Heart right ventricle (tissue), 16 donors: ENCODE measurements around the gene XPNPEP2. TPM values are rescaled to one million over a fixed set of nuclear protein-coding genes. Genes with fewer than 3 reads are reported as not detected.

Experiments used
- ATAC-seq, 8 donors: fragments of 200-7000 bp; cut with Tn5 transposase; one replicate each; pipeline ENCODE4 v1.9.1; 2020; ENCODE audit warnings: mild to moderate bottlenecking in 8 of 8, moderate library complexity in 8 of 8, moderate number of reproducible peaks in 1 of 8
- DNase-seq, 2 donors: peaks; one replicate each; pipeline ENCODE4 v3.0.0-alpha.2; 2020
- H3K27ac ChIP-seq, 10 donors: fragments of 200-600 bp; sonication (generic) in 2 of 10; one replicate each; pipeline versions ENCODE4 v1.5.0 to v1.8.0; 2020 to 2022; ENCODE audit warnings: mild to moderate bottlenecking in 3 of 10
- H3K27me3 ChIP-seq, 7 donors: fragments of 200-600 bp; one replicate each; pipeline ENCODE4 v1.8.0; 2021 to 2022; ENCODE audit warnings: mild to moderate bottlenecking in 2 of 7
- H3K36me3 ChIP-seq, 9 donors: fragments of 200-600 bp; sonication (generic) in 1 of 9; one replicate each; pipeline versions ENCODE4 v1.5.0 to v1.8.0; 2020 to 2022; ENCODE audit warnings: mild to moderate bottlenecking in 2 of 9
- H3K4me1 ChIP-seq, 9 donors: fragments of 200-600 bp; sonication (generic) in 1 of 9; one replicate each; pipeline versions ENCODE4 v1.5.0 to v1.8.0; 2020 to 2022; ENCODE audit warnings: mild to moderate bottlenecking in 4 of 9
- H3K4me3 ChIP-seq, 10 donors: fragments of 200-600 bp; sonication (generic) in 2 of 10; one replicate each; pipeline versions ENCODE4 v1.5.0 to v1.8.0; 2020 to 2022; ENCODE audit warnings: mild to moderate bottlenecking in 7 of 10, moderate library complexity in 2 of 10
- H3K9me3 ChIP-seq, 11 donors: fragments of 200-600 bp in 10 of 11; sonication (generic) in 2 of 11; one replicate each; pipeline versions ENCODE4 v1.5.0 to v1.8.0; 2013 to 2022; ENCODE audit warnings: mild to moderate bottlenecking in 2 of 11, control low read depth in 1 of 11, moderate library complexity in 1 of 11
- CTCF ChIP-seq, 9 donors: fragments of 200-600 bp; sonication (generic) in 2 of 9; IDR thresholded peaks; one replicate each; pipeline versions ENCODE4 v1.5.0 to v1.8.0; 2021 to 2022; ENCODE audit warnings: antibody characterized with exemption in 9 of 9, mild to moderate bottlenecking in 5 of 9, moderate library complexity in 1 of 9
- WGBS, 2 donors: extraction: QIAGEN DNeasy Blood & Tissue Kit; methylation state at CpG; one replicate each; pipeline ENCODE4 v1.1.7; 2013; ENCODE audit warnings: inconsistent platforms in 1 of 2; 5-methylcytosine and 5-hydroxymethylcytosine counted together
- intact Hi-C, 10 donors: fragments of 100-400 bp; cut with DNase I; formaldehyde crosslinking; loops; one replicate each; pipeline versions ENCODE4 v1.11.1 to v1.14.2; 2022
- polyA plus RNA-seq, 2 donors: library from polyadenylated mRNA; stranded (reverse); fragments of 200-250 nt; gene quantifications; one replicate each; pipeline ENCODE4 v1.2.3, GENCODE V29; 2013
- total RNA-seq, 10 donors: library from RNA; stranded (reverse); fragmentation: NEBNext Ultra II Directional in 3 of 10; extraction: Animal tissue kit (Norgen Biotek cat#: 25700) in 3 of 10; gene quantifications; one replicate each; pipeline versions ENCODE4 v1.2.1 to v1.2.4, GENCODE V29; 2021 to 2023
- donor health status: Arrhythmogenic right ventricular cardiomyopathy.
- donor health status: ischemic (EF 13 %, LVEDD 7.1; RV severe dilation, severe dysfunction).
- donor health status: healthy with polysubstance abuse.
- donor health status: DM: no; HTN: yes; CAD: no.
- donor health status: DM: no; HTN: no; CAD: no.
- donor health status: ischemic (EF 25% LVEDD 6.9; RV normal size, moderate dysfunction).
- donor health status: ischemic (EF 25% LVEDD 5.7; RV mildly dilated, moderate dysfunction).
- donor health status: healthy.
- donor health status: DM: yes; HTN: yes; CAD: no.
- donor health status: Ischemic cardiomyopathy.
- donor health status: ischemic (EF 35%, LVEDD 5.7; RV mildly dilated, moderate dysfunction).
- donor health status: nonischemic (EF 11% LVEDD 7.7; RV severe dilation, severe dysfunction).
- donor health status: DM: yes; HTN: yes; CAD: no.
- donor health status: PGD.
- donor health status: ischemic (EF 29% LVEDD 5.4; RV normal size, mild dysfunction).
- donor health status: nonischemic (EF 23%, LVEDD 6.1; RV moderate dilation, normal function).

XPNPEP2 gene
- total and polyA plus RNA-seq, 12 donors: 0.18 to 2.2 (median 0.52) TPM

- DNase-seq (no peak), ATAC-seq (no peak)
- H3K27me3 ChIP-seq: no peaks in the 10 kb centered on the region
- peaks cover 0 to 14% (median 0%) of the 10 kb centered on the region in 9 donors for H3K4me1 ChIP-seq
- 90 to 91% methylated on average over 4 of the region's 4 CpGs for WGBS, 2 donors
- intact Hi-C loops: no loop called here
- no peak overlapping the region for H3K27ac ChIP-seq
- TF ChIP-seq CTCF (IDR thresholded peaks at IDR 0.05): no peak
- peaks cover 0 to 30% (median 4%) of the 10 kb centered on the region in 9 donors for H3K36me3 ChIP-seq
- H3K4me3 ChIP-seq: no peak overlapping the region
- H3K9me3 ChIP-seq: peaks cover 0 to 5% (median 0%) of the 10 kb centered on the region in 11 donors
Measured at GRCh38 chrX:129804806-129805205, 66.0 kb downstream of the XPNPEP2 start.

GRCh38 chrX:129808158-129808828 lies 69.5 kb downstream of the XPNPEP2 start:
- intact Hi-C loops: no loop called here
- no peaks in the 10 kb centered on the region for H3K27me3 ChIP-seq
- H3K9me3 ChIP-seq: peaks cover 0 to 5% (median 0%) of the 10 kb centered on the region in 11 donors
- ATAC-seq (no peak), DNase-seq (no peak)
- WGBS, 2 donors: 64 to 80% methylated on average over 2 of the region's 2 CpGs
- peaks cover 0 to 14% (median 0%) of the 10 kb centered on the region in 9 donors for H3K4me1 ChIP-seq
- no peak overlapping the region for H3K27ac ChIP-seq
- TF ChIP-seq CTCF (IDR thresholded peaks at IDR 0.05): no peak
- H3K36me3 ChIP-seq: peaks cover 0 to 61% (median 7%) of the 10 kb centered on the region in 9 donors
- no peak overlapping the region for H3K4me3 ChIP-seq

- DNase-seq (no peak), ATAC-seq (no peak)
- H3K9me3 ChIP-seq: peaks cover 0 to 5% (median 0%) of the 10 kb centered on the region in 11 donors
- H3K4me3 ChIP-seq: no peak overlapping the region
- H3K27ac ChIP-seq: no peak overlapping the region
- peaks cover 0 to 14% (median 0%) of the 10 kb centered on the region in 9 donors for H3K4me1 ChIP-seq
- no peaks in the 10 kb centered on the region for H3K27me3 ChIP-seq
- peaks cover 0 to 67% (median 7%) of the 10 kb centered on the region in 9 donors for H3K36me3 ChIP-seq
- no peak for TF ChIP-seq CTCF (IDR thresholded peaks at IDR 0.05)
- 95 to 97% methylated on average over 7 of the region's 7 CpGs for WGBS, 2 donors
- intact Hi-C loops: no loop called here
Measured at GRCh38 chrX:129808829-129809796, 70.3 kb downstream of the XPNPEP2 start.

GRCh38 chrX:129813662-129814368 lies 75.0 kb downstream of the XPNPEP2 start:
- Histone ChIP-seq H3K27me3 (no peaks in the 10 kb centered on the region), H3K36me3 (peaks cover 0 to 56% (median 7%) of the 10 kb centered on the region in 9 donors), H3K4me3 (no peak overlapping the region), H3K9me3 (peaks cover 0 to 5% (median 0%) of the 10 kb centered on the region in 11 donors), H3K4me1 (peaks cover 0 to 8% (median 0%) of the 10 kb centered on the region in 9 donors), H3K27ac (no peak overlapping the region)
- ATAC-seq (no peak), DNase-seq (no peak)
- TF ChIP-seq CTCF (IDR thresholded peaks at IDR 0.05): no peak
- intact Hi-C loops: no loop called here
- 92% methylated on average over 6 of the region's 6 CpGs for WGBS, 2 donors
